Stimulated activated CD8-positive, alpha-beta memory T cell treated with anti-CD3 and anti-CD28 coated beads, Interleukin-4, amount 100 ng/mL, for 1 hour (primary cell): ENCODE measurements around the gene CD19.
"Not testable (repeated sequence)": the region's sequence is repeated elsewhere in the genome, so short reads cannot be mapped to it uniquely, and the experiment has no call there.

Experiments used
- DNase-seq, 2 donors: peaks; one replicate each; pipeline ENCODE4 v3.0.0-alpha.2; 2020; ENCODE audit warnings: low read depth in 2 of 2, low spot score in 1 of 2

CD19 gene

GRCh38 chr16:28931801-28932225, at the start of gene CD19:
Gene CD19, plus strand, starts transcription at chr16:28931971. Its CDS starts 30 bp downstream, at chr16:28932001.
- DNase-seq = no peak

GRCh38 chr16:28882551-28883160, 49.1 kb upstream of the CD19 start:
- DNase-seq = no peak

GRCh38 chr16:28883221-28883996, 48.4 kb upstream of the CD19 start:
- no peak for DNase-seq

GRCh38 chr16:28884045-28884444, 47.7 kb upstream of the CD19 start:
- DNase-seq = no peak

- no peak for DNase-seq
Measured at GRCh38 chr16:28886945-28887344, 44.8 kb upstream of the CD19 start.

- not testable (repeated sequence) for DNase-seq
Measured at GRCh38 chr16:28890355-28890754, 41.4 kb upstream of the CD19 start.

GRCh38 chr16:28891964-28892890, 39.5 kb upstream of the CD19 start:
- DNase-seq = no peak

- no peak for DNase-seq
Measured at GRCh38 chr16:28893291-28893690, 38.5 kb upstream of the CD19 start.

- no peak for DNase-seq
Measured at GRCh38 chr16:28895609-28896008, 36.2 kb upstream of the CD19 start.

GRCh38 chr16:28897826-28898225, 33.9 kb upstream of the CD19 start:
- no peak for DNase-seq

GRCh38 chr16:28898266-28898665, 33.5 kb upstream of the CD19 start:
- DNase-seq = no peak

- DNase-seq = no peak
Measured at GRCh38 chr16:28898942-28899341, 32.8 kb upstream of the CD19 start.

- no peak for DNase-seq
Measured at GRCh38 chr16:28899882-28900590, 31.7 kb upstream of the CD19 start.

- no peak for DNase-seq
Measured at GRCh38 chr16:28900601-28901000, 31.2 kb upstream of the CD19 start.

GRCh38 chr16:28901862-28902261, 29.9 kb upstream of the CD19 start:
- DNase-seq = no peak

GRCh38 chr16:28902909-28903308, 28.9 kb upstream of the CD19 start:
- no peak for DNase-seq

GRCh38 chr16:28903344-28904042, 28.3 kb upstream of the CD19 start:
- DNase-seq = no peak

GRCh38 chr16:28904363-28904762, 27.4 kb upstream of the CD19 start:
- DNase-seq = no peak

- no peak for DNase-seq
Measured at GRCh38 chr16:28904828-28905227, 26.9 kb upstream of the CD19 start.

GRCh38 chr16:28905229-28905754, 26.5 kb upstream of the CD19 start:
- DNase-seq = no peak
